Small intestine (tissue), 7 donors: ENCODE measurements around the gene NECTIN4. TPM values are rescaled to one million over a fixed set of nuclear protein-coding genes. Genes with fewer than 3 reads are reported as not detected.
"Not testable (repeated sequence)": the region's sequence is repeated elsewhere in the genome, so short reads cannot be mapped to it uniquely, and the experiment has no call there.

ENCODE experiments used
- DNase-seq, 2 donors: peaks; one replicate each; pipeline versions ENCODE4 v3.0.0 to v3.0.0-alpha.2; 2013
- FAIRE-seq: peaks from 2 replicates; lab custom pipeline; 2012; peaks lifted over from hg19 to GRCh38; lab: Jason Lieb, UNC
- H3K27ac ChIP-seq, 3 donors: one replicate each; pipeline ENCODE4 v1.5.1; 2013; ENCODE audit warnings: low read length in 2 of 3, mild to moderate bottlenecking in 2 of 3, control low read depth in 1 of 3, inconsistent platforms in 1 of 3, low read depth in 1 of 3, moderate library complexity in 1 of 3
- H3K27me3 ChIP-seq, 3 donors: one replicate each; pipeline ENCODE4 v1.6.1; 2013; ENCODE audit warnings: low read length in 3 of 3, inconsistent platforms in 1 of 3; ENCODE audit not compliant: control insufficient read depth in 3 of 3, insufficient read depth in 3 of 3
- H3K36me3 ChIP-seq, 3 donors: one replicate each; pipeline ENCODE4 v1.6.1; 2013; ENCODE audit warnings: low read length in 3 of 3, inconsistent platforms in 1 of 3, low read depth in 1 of 3, mild to moderate bottlenecking in 1 of 3, moderate library complexity in 1 of 3; ENCODE audit not compliant: control insufficient read depth in 3 of 3, insufficient read depth in 2 of 3
- H3K4me1 ChIP-seq, 3 donors: one replicate each; pipeline ENCODE4 v1.6.1; 2013; ENCODE audit warnings: low read length in 2 of 3, inconsistent platforms in 1 of 3, low read depth in 1 of 3, mild to moderate bottlenecking in 1 of 3, moderate library complexity in 1 of 3; ENCODE audit not compliant: control insufficient read depth in 3 of 3, insufficient read depth in 2 of 3
- H3K4me3 ChIP-seq, 3 donors: one replicate each; pipeline ENCODE4 v1.5.1; 2013; ENCODE audit warnings: low read length in 3 of 3, control low read depth in 1 of 3, inconsistent platforms in 1 of 3, low read depth in 1 of 3, mild to moderate bottlenecking in 1 of 3, moderate library complexity in 1 of 3
- H3K9me3 ChIP-seq, 2 donors: one replicate each; pipeline ENCODE4 v1.6.1; 2013; ENCODE audit warnings: low read depth in 1 of 2, low read length in 1 of 2; ENCODE audit not compliant: control insufficient read depth in 2 of 2, insufficient read depth in 1 of 2
- WGBS, 3 donors: extraction: QIAGEN DNeasy Blood & Tissue Kit; methylation state at CpG; one replicate each; pipeline ENCODE4 v1.1.7; 2013; 5-methylcytosine and 5-hydroxymethylcytosine counted together
- polyA plus RNA-seq, 4 donors: library from polyadenylated mRNA; stranded (reverse) in 3 of 4; unstranded in 1 of 4; fragments of 200-250 nt in 3 of 4; fragments of 120-200 nt in 1 of 4; gene quantifications; one replicate each; pipeline versions ENCODE4 v1.2.1 to v1.2.3, GENCODE V29; 2013
- donor health status: healthy with polysubstance abuse.
- donor health status: control.
- donor health status: control.
- donor health status: Bipolar disorder and iron deficiency.
- donor health status: healthy.

NECTIN4 gene
- polyA plus RNA-seq, 4 donors: 0.22 to 1.0 (median 0.93) TPM; not detected in 1

DNA sequence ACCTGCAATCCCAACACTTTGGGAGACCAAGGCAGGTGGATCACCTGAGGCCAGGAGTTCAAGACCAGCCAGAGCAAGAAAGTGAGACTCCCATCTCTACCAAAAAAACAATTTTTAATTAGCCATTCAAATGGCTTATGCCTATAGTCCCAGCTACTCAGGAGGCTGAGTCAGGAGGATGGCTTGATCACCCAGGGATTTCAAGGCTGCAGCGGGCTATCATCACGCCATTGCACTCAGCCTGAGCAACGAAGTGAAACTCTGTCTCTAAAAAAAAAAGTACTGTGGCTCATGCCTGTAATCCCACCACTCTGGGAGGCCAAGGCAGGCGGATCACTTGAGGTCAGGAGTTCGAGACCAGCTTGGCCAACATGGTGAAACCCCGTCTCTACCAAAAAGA, 26.6 kb upstream of the NECTIN4 start:
- not testable (repeated sequence) for H3K27ac ChIP-seq, DNase-seq, H3K27me3 ChIP-seq, FAIRE-seq, H3K9me3 ChIP-seq, H3K4me3 ChIP-seq
- H3K4me1 ChIP-seq: peaks cover 2 to 35% (median 12%) of the 10 kb centered on the region in 3 donors
- WGBS, 3 donors: 85 to 90% (median 88%) methylated on average over 6 of the region's 6 CpGs
- H3K36me3 ChIP-seq: peaks cover 5 to 20% (median 5%) of the 10 kb centered on the region in 3 donors

GRCh38 chr1:161115132-161115711, 25.9 kb upstream of the NECTIN4 start:
- Histone ChIP-seq H3K4me1 (peaks cover 2 to 28% (median 12%) of the 10 kb centered on the region in 3 donors), H3K36me3 (peaks cover 0 to 13% (median 0%) of the 10 kb centered on the region in 3 donors), H3K27me3 (no peaks in the 10 kb centered on the region), H3K4me3 (no peak overlapping the region), H3K9me3 (no peaks in the 10 kb centered on the region), H3K27ac (no peak overlapping the region)
- WGBS, 3 donors: 84 to 88% (median 85%) methylated on average over 12 of the region's 12 CpGs
- DNase-seq (no peak), FAIRE-seq (no peak)

- no peaks in the 10 kb centered on the region for H3K27me3 ChIP-seq
- 78 to 92% (median 86%) methylated on average over 2 of the region's 2 CpGs for whole genome bisulfite sequencing, 3 donors
- no peak overlapping the region for H3K27ac ChIP-seq
- FAIRE-seq (no peak), DNase-seq (no peak)
- H3K4me1 ChIP-seq: peaks cover 2 to 21% (median 12%) of the 10 kb centered on the region in 3 donors
- H3K4me3 ChIP-seq: no peak overlapping the region
- H3K9me3 ChIP-seq: no peaks in the 10 kb centered on the region
- H3K36me3 ChIP-seq: peaks cover 0 to 19% (median 0%) of the 10 kb centered on the region in 3 donors
Measured at GRCh38 chr1:161114556-161114955, 25.2 kb upstream of the NECTIN4 start.

GRCh38 chr1:161113915-161114314, 24.6 kb upstream of the NECTIN4 start:
- no peak for FAIRE-seq
- 67 to 85% (median 82%) methylated on average over 1 of the region's 1 CpG for WGBS, 3 donors
- Histone ChIP-seq H3K36me3 (peaks cover 0 to 20% (median 0%) of the 10 kb centered on the region in 3 donors), H3K27me3 (no peaks in the 10 kb centered on the region), H3K4me1 (peaks cover 2 to 15% (median 6%) of the 10 kb centered on the region in 3 donors), H3K4me3 (no peak overlapping the region), H3K9me3 (no peaks in the 10 kb centered on the region), H3K27ac (no peak overlapping the region)
- DNase-seq: no peak

DNA sequence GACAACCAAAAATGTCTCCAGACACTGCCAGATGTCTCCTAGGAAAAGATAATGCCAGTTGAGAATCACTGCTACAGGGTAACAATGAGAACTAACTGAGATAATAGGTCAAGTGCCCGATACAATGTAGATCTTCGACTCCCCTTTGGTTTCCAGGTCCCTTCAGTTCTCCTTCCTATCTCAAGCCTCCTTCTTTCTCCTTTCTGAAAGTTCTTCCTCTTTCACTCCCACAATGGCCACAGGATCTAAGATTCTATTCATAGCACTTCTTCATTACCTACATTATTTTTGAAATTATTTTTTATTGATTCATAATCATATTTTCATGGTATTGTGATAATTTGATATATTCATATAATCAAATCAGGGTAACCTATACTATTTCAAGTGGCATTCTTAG, 22.2 kb upstream of the NECTIN4 start:
- no peak for FAIRE-seq

GRCh38 chr1:161111117-161111516, 21.8 kb upstream of the NECTIN4 start:
- FAIRE-seq: no peak
- H3K9me3 ChIP-seq: no peaks in the 10 kb centered on the region
- no peak overlapping the region for H3K27ac ChIP-seq
- H3K36me3 ChIP-seq: peaks cover 0 to 21% (median 0%) of the 10 kb centered on the region in 3 donors
- H3K27me3 ChIP-seq: no peaks in the 10 kb centered on the region
- 94 to 96% (median 95%) methylated on average over 3 of the region's 3 CpGs for WGBS, 3 donors
- DNase-seq: no peak
- peaks cover 0 to 2% (median 0%) of the 10 kb centered on the region in 3 donors for H3K4me1 ChIP-seq
- no peak overlapping the region for H3K4me3 ChIP-seq

More for the DNA sequence above, 22.2 kb upstream of the NECTIN4 start:
- DNase-seq: no peak
- no peak overlapping the region for H3K27ac ChIP-seq
- no peak overlapping the region for H3K4me3 ChIP-seq
- H3K36me3 ChIP-seq: peaks cover 0 to 22% (median 0%) of the 10 kb centered on the region in 3 donors
- H3K9me3 ChIP-seq: no peaks in the 10 kb centered on the region
- H3K27me3 ChIP-seq: no peaks in the 10 kb centered on the region
- peaks cover 1 to 3% (median 2%) of the 10 kb centered on the region in 3 donors for H3K4me1 ChIP-seq
- 79 to 91% (median 80%) methylated on average over 2 of the region's 2 CpGs for WGBS, 3 donors

DNA sequence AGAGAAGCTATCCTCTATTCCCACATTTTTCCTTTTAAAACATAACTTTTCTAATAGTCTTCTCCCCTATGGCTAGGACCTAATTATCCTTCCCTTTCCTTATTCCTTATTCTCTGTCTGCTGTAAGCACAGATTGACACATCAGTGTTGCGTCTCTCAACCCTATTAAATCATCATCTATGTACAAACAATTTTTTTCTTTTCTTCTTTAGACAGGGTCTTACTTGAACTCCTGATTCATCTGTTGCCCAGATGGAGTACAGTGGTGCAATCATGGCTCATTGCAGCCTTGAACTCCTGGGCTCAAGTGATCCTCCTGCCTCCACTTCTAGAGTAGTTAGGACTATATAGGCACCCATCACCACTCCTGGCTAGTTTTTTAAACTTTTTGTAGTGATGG, 17.1 kb upstream of the NECTIN4 start:
- 100% methylated on average over 1 of the region's 1 CpG for WGBS, 3 donors
- no peak overlapping the region for H3K27ac ChIP-seq
- H3K4me1 ChIP-seq: no peaks in the 10 kb centered on the region
- H3K9me3 ChIP-seq: no peaks in the 10 kb centered on the region
- no peak for FAIRE-seq
- H3K27me3 ChIP-seq: no peaks in the 10 kb centered on the region
- H3K36me3 ChIP-seq: peaks cover 3 to 19% (median 6%) of the 10 kb centered on the region in 3 donors
- DNase-seq: no peak
- no peak overlapping the region for H3K4me3 ChIP-seq

DNA sequence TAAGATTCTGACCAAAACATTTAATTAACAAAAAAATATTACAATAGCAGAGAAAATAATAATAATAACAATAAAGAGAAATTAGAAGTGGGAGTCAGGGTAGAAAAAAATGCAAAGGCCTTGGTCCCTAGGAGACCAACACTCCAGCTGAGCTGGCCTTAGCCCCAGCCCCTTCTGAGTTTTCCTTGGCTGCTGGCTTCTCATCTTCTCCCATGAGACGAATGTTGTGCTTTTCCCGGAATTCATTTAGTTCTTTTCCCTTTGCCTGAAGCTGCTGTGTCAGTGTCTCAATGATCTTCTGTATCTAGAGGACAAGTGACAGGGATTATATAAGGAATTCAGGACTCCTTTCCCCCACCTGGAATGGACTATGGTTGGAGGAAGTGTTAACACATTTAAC, 11.2 kb upstream of the NECTIN4 start:
- 65 to 91% (median 83%) methylated on average over 2 of the region's 2 CpGs for WGBS, 3 donors
- H3K4me3 ChIP-seq: no peak overlapping the region
- H3K36me3 ChIP-seq: peaks cover 8 to 21% (median 12%) of the 10 kb centered on the region in 3 donors
- H3K4me1 ChIP-seq: peaks cover 0 to 10% (median 0%) of the 10 kb centered on the region in 3 donors
- H3K9me3 ChIP-seq: no peaks in the 10 kb centered on the region
- no peak for FAIRE-seq
- no peaks in the 10 kb centered on the region for H3K27me3 ChIP-seq
- no peak for DNase-seq
- H3K27ac ChIP-seq: no peak overlapping the region
